CD8-positive, alpha-beta memory T cell (primary cell): ENCODE data around the gene CASP4. TPM values are rescaled to one million over a fixed set of nuclear protein-coding genes. Genes with fewer than 3 reads are reported as not detected.

Experiments used
- CTCF ChIA-PET: fragments of 350-600 bp; sonication (Branson Sonifier 250); formaldehyde crosslinking; loops from one replicate; lab custom pipeline; 2021; ENCODE audit warnings: antibody characterized with exemption; lab: Charles Lee
- POLR2A ChIA-PET: fragments of 350-600 bp; sonication (Branson Sonifier 250); formaldehyde crosslinking; loops from one replicate; lab custom pipeline; 2021; ENCODE audit warnings: antibody characterized with exemption; lab: Charles Lee
- DNase-seq, 5 donors: peaks; one replicate each; pipeline versions ENCODE4 v3.0.0 to v3.0.0-alpha.2; 2020 to 2022; ENCODE audit warnings: mixed read lengths in 1 of 5
- H3K27ac ChIP-seq: one replicate; pipeline ENCODE4 v1.7.0; 2013; ENCODE audit warnings: low read depth, mild to moderate bottlenecking, low read length, moderate library complexity
- H3K27me3 ChIP-seq: 2 replicates; pipeline ENCODE4 v1.7.0; 2013; ENCODE audit warnings: low read length, mild to moderate bottlenecking; ENCODE audit not compliant: insufficient read depth, poor library complexity, severe bottlenecking
- H3K36me3 ChIP-seq: 2 replicates; pipeline ENCODE4 v1.7.0; 2013; ENCODE audit warnings: mild to moderate bottlenecking, low read length, moderate library complexity; ENCODE audit not compliant: insufficient read depth
- H3K4me1 ChIP-seq: 2 replicates; pipeline ENCODE4 v1.7.0; 2013; ENCODE audit warnings: mild to moderate bottlenecking, low read length, moderate library complexity; ENCODE audit not compliant: insufficient read depth
- H3K4me3 ChIP-seq: 2 replicates; pipeline ENCODE4 v1.7.0; 2013; ENCODE audit warnings: mild to moderate bottlenecking, low read length
- H3K9me3 ChIP-seq: 2 replicates; pipeline ENCODE4 v1.7.0; 2013; ENCODE audit warnings: mild to moderate bottlenecking, low read length
- H3K27ac Mint-ChIP-seq, 8 donors: one replicate each; pipeline ENCODE4 v1.8.0; 2020 to 2021; ENCODE audit warnings: mixed read lengths in 8 of 8, mild to moderate bottlenecking in 6 of 8, inconsistent platforms in 3 of 8, moderate library complexity in 3 of 8
- H3K27me3 Mint-ChIP-seq, 2 donors: one replicate each; pipeline ENCODE4 v1.8.0; 2020 to 2021; ENCODE audit warnings: mixed read lengths in 2 of 2, mild to moderate bottlenecking in 1 of 2, moderate library complexity in 1 of 2
- H3K36me3 Mint-ChIP-seq, 3 donors: one replicate each; pipeline ENCODE4 v1.8.0; 2020 to 2021; ENCODE audit warnings: mixed read lengths in 3 of 3, inconsistent platforms in 1 of 3, mild to moderate bottlenecking in 1 of 3
- H3K4me1 Mint-ChIP-seq, 3 donors: one replicate each; pipeline ENCODE4 v1.8.0; 2020 to 2021; ENCODE audit warnings: mixed read lengths in 3 of 3, inconsistent platforms in 1 of 3, mild to moderate bottlenecking in 1 of 3
- H3K4me3 Mint-ChIP-seq, 7 donors: one replicate each; pipeline ENCODE4 v1.8.0; 2020 to 2021; ENCODE audit warnings: mixed read lengths in 7 of 7, mild to moderate bottlenecking in 6 of 7, moderate library complexity in 4 of 7, inconsistent platforms in 2 of 7
- H3K9me3 Mint-ChIP-seq, 5 donors: one replicate each; pipeline ENCODE4 v1.8.0; 2020 to 2022; ENCODE audit warnings: mixed read lengths in 5 of 5, mild to moderate bottlenecking in 3 of 5, moderate library complexity in 2 of 5, inconsistent platforms in 1 of 5
- polyA plus RNA-seq: library from polyadenylated mRNA; unstranded; fragments of 300-500 nt; fragmentation: Illumina TruSeq; gene quantifications from one replicate; pipeline ENCODE4 v1.2.3, GENCODE V29; 2021
- total RNA-seq, 2 experiments: library from RNA; stranded (reverse); gene quantifications; one replicate each; pipeline ENCODE4 v1.2.3, GENCODE V29; 2021

Gene CASP4
- total and polyA plus RNA-seq, 3 experiments from 2014 or later = 41.9 to 125 (median 48.8) TPM

GRCh38 chr11:104907521-104908185 lies 60.7 kb downstream of the CASP4 start:
- no peak overlapping the region for H3K27ac ChIP-seq
- H3K36me3 Mint-ChIP-seq = peaks cover 27 to 58% (median 29%) of the 10 kb centered on the region in 3 donors
- POLR2A ChIA-PET = no interaction called here

GRCh38 chr11:104905271-104905670 lies 63.1 kb downstream of the CASP4 start:
- CTCF ChIA-PET = no interaction called here

More at GRCh38 chr11:104907521-104908185, 60.7 kb downstream of the CASP4 start:
- no peaks in the 10 kb centered on the region for H3K9me3 ChIP-seq
- Mint-ChIP-seq H3K27ac (peak overlapping the region; percentile 72 to 96 (median 88)), H3K4me1 (peaks cover 40 to 50% (median 49%) of the 10 kb centered on the region in 3 donors), H3K27me3 (no peaks in the 10 kb centered on the region), H3K9me3 (no peaks in the 10 kb centered on the region), H3K4me3 (peak overlapping the region; percentile 0 to 82 (median 63))
- no peak overlapping the region for H3K4me3 ChIP-seq
- peak in 1 of 5 donors; percentile 8 for DNase-seq
- no peaks in the 10 kb centered on the region for H3K27me3 ChIP-seq
- no peaks in the 10 kb centered on the region for H3K4me1 ChIP-seq
- CTCF ChIA-PET = interaction anchor here (1.1 kb wide), 1 partner anchor 10 kb away, joined by 4 read pairs; no protein-coding TSS in a partner anchor
- no peaks in the 10 kb centered on the region for H3K36me3 ChIP-seq

GRCh38 chr11:104899226-104899625 lies 69.1 kb downstream of the CASP4 start:
- H3K9me3 Mint-ChIP-seq = no peaks in the 10 kb centered on the region
- peaks cover 40 to 62% (median 48%) of the 10 kb centered on the region in 3 donors for H3K4me1 Mint-ChIP-seq
- Histone ChIP-seq H3K9me3 (no peaks in the 10 kb centered on the region), H3K36me3 (no peaks in the 10 kb centered on the region), H3K4me3 (no peak overlapping the region), H3K27ac (no peak overlapping the region), H3K4me1 (peaks cover 18% of the 10 kb centered on the region), H3K27me3 (no peaks in the 10 kb centered on the region)
- peaks cover 11 to 18% (median 13%) of the 10 kb centered on the region in 3 donors for H3K36me3 Mint-ChIP-seq
- DNase-seq = no peak
- H3K27ac Mint-ChIP-seq = peak overlapping the region in 4 of 8 donors; percentile 20 to 56 (median 34)
- H3K27me3 Mint-ChIP-seq = no peaks in the 10 kb centered on the region
- H3K4me3 Mint-ChIP-seq = peak overlapping the region in 3 of 7 donors; percentile 3 to 32 (median 12)
- ChIA-PET POLR2A (no interaction called here), CTCF (no interaction called here)

More at GRCh38 chr11:104905271-104905670, 63.1 kb downstream of the CASP4 start:
- Histone ChIP-seq H3K27ac (no peak overlapping the region), H3K9me3 (no peaks in the 10 kb centered on the region), H3K4me3 (no peak overlapping the region), H3K27me3 (no peaks in the 10 kb centered on the region), H3K36me3 (no peaks in the 10 kb centered on the region), H3K4me1 (peaks cover 13% of the 10 kb centered on the region)
- Mint-ChIP-seq H3K27me3 (no peaks in the 10 kb centered on the region), H3K4me3 (no peak overlapping the region), H3K4me1 (peaks cover 43 to 51% (median 49%) of the 10 kb centered on the region in 3 donors), H3K9me3 (no peaks in the 10 kb centered on the region), H3K27ac (no peak overlapping the region), H3K36me3 (peaks cover 30 to 62% (median 36%) of the 10 kb centered on the region in 3 donors)
- POLR2A ChIA-PET = no interaction called here
- DNase-seq = no peak

DNA sequence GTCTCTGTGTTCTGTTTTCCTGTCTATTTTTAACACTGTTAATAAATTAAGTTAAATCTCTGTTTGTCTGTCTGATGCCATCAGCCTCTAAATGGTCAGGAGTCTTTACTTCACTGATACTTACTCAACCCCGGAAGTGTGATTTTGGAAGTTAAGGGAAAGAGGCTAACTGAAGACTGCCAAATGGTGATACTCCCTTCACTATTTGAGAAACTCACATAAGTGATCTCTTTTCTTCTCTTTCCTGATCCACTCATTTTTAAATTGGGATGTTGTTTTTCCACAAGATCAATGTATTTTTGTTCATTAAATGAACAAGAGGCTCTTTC lies 69.7 kb downstream of the CASP4 start:
- POLR2A ChIA-PET = interaction anchor here (1.4 kb wide), 1 partner anchor 14 kb away, joined by 3 read pairs; no protein-coding TSS in a partner anchor
- H3K27ac ChIP-seq = no peak overlapping the region
- no peaks in the 10 kb centered on the region for H3K9me3 ChIP-seq
- no peak overlapping the region for H3K4me3 ChIP-seq
- H3K36me3 ChIP-seq = no peaks in the 10 kb centered on the region
- Mint-ChIP-seq H3K27ac (peak overlapping the region; percentile 82 to 97 (median 92)), H3K4me3 (peak overlapping the region; percentile 62 to 88 (median 82)), H3K27me3 (no peaks in the 10 kb centered on the region), H3K4me1 (peaks cover 40 to 68% (median 46%) of the 10 kb centered on the region in 3 donors), H3K36me3 (peaks cover 9 to 13% (median 10%) of the 10 kb centered on the region in 3 donors), H3K9me3 (no peaks in the 10 kb centered on the region)
- no peaks in the 10 kb centered on the region for H3K27me3 ChIP-seq
- CTCF ChIA-PET = no interaction called here
- H3K4me1 ChIP-seq = peaks cover 18% of the 10 kb centered on the region
- DNase-seq = no peak

GRCh38 chr11:104897891-104898684 lies 70.3 kb downstream of the CASP4 start, which contains the start of gene CASP12:
TSS of gene CASP12 (minus strand) at chr11:104898460.
- DNase-seq = peak in 1 of 5 donors; percentile 19
- peaks cover 18% of the 10 kb centered on the region for H3K4me1 ChIP-seq
- POLR2A ChIA-PET = interaction anchor here (1.4 kb wide), 1 partner anchor 14 kb away, joined by 3 read pairs; no protein-coding TSS in a partner anchor
- H3K27ac ChIP-seq = no peak within 1 kb of the TSS
- no peaks in the 10 kb centered on the region for H3K9me3 Mint-ChIP-seq
- peak within 1 kb of the TSS; percentile 62 to 88 (median 82) for H3K4me3 Mint-ChIP-seq
- H3K27ac Mint-ChIP-seq = peak within 1 kb of the TSS; percentile 82 to 97 (median 92)
- H3K36me3 ChIP-seq = no peaks in the 10 kb centered on the region
- H3K4me3 ChIP-seq = no peak within 1 kb of the TSS
- H3K9me3 ChIP-seq = no peaks in the 10 kb centered on the region
- no peaks in the 10 kb centered on the region for H3K27me3 ChIP-seq
- H3K4me1 Mint-ChIP-seq = peaks cover 40 to 69% (median 45%) of the 10 kb centered on the region in 3 donors
- H3K36me3 Mint-ChIP-seq = peaks cover 6 to 8% (median 8%) of the 10 kb centered on the region in 3 donors
- CTCF ChIA-PET = interaction anchor here (0.9 to 1.1 kb wide), 3 partner anchors 11 to 136 kb away, joined by 3 to 4 read pairs (median 3); no protein-coding TSS in a partner anchor
- no peaks in the 10 kb centered on the region for H3K27me3 Mint-ChIP-seq

DNA sequence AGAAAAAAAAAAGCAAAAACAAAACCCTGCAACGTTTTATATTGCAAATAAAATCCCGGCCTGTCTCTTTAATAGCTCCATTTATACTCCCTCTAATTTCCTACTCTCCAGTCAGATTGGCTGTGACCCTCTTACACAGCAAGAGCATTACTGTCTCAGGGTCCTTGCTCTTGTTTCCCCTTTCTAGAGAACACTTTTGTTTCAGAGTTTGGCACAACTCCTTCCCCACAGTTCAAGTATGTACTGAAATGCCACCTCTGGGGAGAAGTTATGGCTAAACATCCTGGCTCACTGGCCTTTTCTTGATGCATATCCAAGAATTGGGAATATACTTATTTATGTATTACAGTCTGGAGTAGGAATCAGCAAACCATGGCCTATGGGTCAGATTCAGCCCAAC lies 72.7 kb downstream of the CASP4 start:
- no peak overlapping the region for H3K27ac Mint-ChIP-seq
- Histone ChIP-seq H3K27ac (no peak overlapping the region), H3K4me1 (peaks cover 6% of the 10 kb centered on the region), H3K4me3 (no peak overlapping the region), H3K27me3 (no peaks in the 10 kb centered on the region), H3K36me3 (no peaks in the 10 kb centered on the region), H3K9me3 (no peaks in the 10 kb centered on the region)
- ChIA-PET CTCF (no interaction called here), POLR2A (no interaction called here)
- H3K4me3 Mint-ChIP-seq = no peak overlapping the region
- no peak for DNase-seq
- H3K9me3 Mint-ChIP-seq = no peaks in the 10 kb centered on the region
- H3K27me3 Mint-ChIP-seq = no peaks in the 10 kb centered on the region
- peaks cover 25 to 58% (median 31%) of the 10 kb centered on the region in 3 donors for H3K4me1 Mint-ChIP-seq
- H3K36me3 Mint-ChIP-seq = peaks cover 0 to 1% (median 0%) of the 10 kb centered on the region in 3 donors

DNA sequence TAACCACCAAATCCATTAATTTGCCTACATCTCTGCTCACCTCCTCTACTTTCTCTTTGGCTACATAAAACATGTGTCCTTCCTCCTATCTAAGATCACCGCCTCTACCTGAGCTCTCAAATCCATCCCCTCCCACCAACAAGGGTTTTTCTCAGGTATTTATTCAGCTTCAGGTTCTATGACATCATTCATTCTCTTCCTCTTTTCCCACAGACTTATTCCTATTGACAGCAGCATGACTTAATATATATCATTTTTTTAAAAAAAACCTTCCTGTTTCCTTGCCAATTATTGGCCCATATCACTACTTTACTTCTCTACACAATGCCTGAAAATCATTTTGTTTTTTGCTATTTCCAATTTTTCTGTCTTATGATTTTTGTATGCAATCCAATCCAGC lies 74.5 kb downstream of the CASP4 start:
- ChIA-PET CTCF (interaction anchor here (0.8 kb wide), 1 partner anchor 18 kb away, joined by 3 read pairs; no protein-coding TSS in a partner anchor), POLR2A (no interaction called here)
- H3K27ac Mint-ChIP-seq = peak overlapping the region in 2 of 8 donors; percentile 0 to 55

More for the DNA sequence above, 74.5 kb downstream of the CASP4 start:
- H3K27me3 ChIP-seq = no peaks in the 10 kb centered on the region
- H3K4me3 ChIP-seq = no peak overlapping the region
- H3K4me1 Mint-ChIP-seq = peaks cover 20 to 44% (median 20%) of the 10 kb centered on the region in 3 donors
- H3K36me3 ChIP-seq = no peaks in the 10 kb centered on the region
- H3K36me3 Mint-ChIP-seq = no peaks in the 10 kb centered on the region
- no peaks in the 10 kb centered on the region for H3K9me3 Mint-ChIP-seq
- H3K9me3 ChIP-seq = no peaks in the 10 kb centered on the region
- peaks cover 5% of the 10 kb centered on the region for H3K4me1 ChIP-seq
- DNase-seq = no peak
- no peak overlapping the region for H3K4me3 Mint-ChIP-seq
- H3K27ac ChIP-seq = no peak overlapping the region
- H3K27me3 Mint-ChIP-seq = no peaks in the 10 kb centered on the region
